Mesenchymal stem cell (in vitro differentiated cells and primary cell): ENCODE results near the gene RAB10.

Experiments
- DNase-seq: peaks from one replicate; pipeline ENCODE4 v3.0.0-alpha.2; 2013
- H2AFZ ChIP-seq: one replicate; pipeline ENCODE4 v1.6.1; 2013; ENCODE audit warnings: low read depth, mild to moderate bottlenecking, control low read depth, inconsistent platforms, low read length, moderate library complexity
- H2AK5ac ChIP-seq: 2 replicates; pipeline ENCODE4 v1.6.1; 2013; ENCODE audit warnings: low read length, moderate library complexity, mild to moderate bottlenecking, inconsistent platforms; ENCODE audit not compliant: severe bottlenecking
- H2BK120ac ChIP-seq: one replicate; pipeline ENCODE4 v1.6.1; 2013; ENCODE audit warnings: low read depth, mild to moderate bottlenecking, inconsistent platforms, low read length, moderate library complexity
- H2BK12ac ChIP-seq, 2 experiments: one replicate each; pipeline ENCODE4 v1.6.1; 2013; ENCODE audit warnings: inconsistent platforms in 2 of 2, low read length in 2 of 2, mild to moderate bottlenecking in 2 of 2, moderate library complexity in 2 of 2, control low read depth in 1 of 2
- H2BK15ac ChIP-seq: one replicate; pipeline ENCODE4 v1.6.1; 2013; ENCODE audit warnings: mild to moderate bottlenecking, low read depth, inconsistent platforms; ENCODE audit not compliant: poor library complexity, severe bottlenecking
- H2BK5ac ChIP-seq: 2 replicates; pipeline ENCODE4 v1.6.1; 2013; ENCODE audit warnings: low read depth, mild to moderate bottlenecking, low read length, control low read depth, inconsistent platforms; ENCODE audit not compliant: poor library complexity, severe bottlenecking
- H3K14ac ChIP-seq, 2 experiments: one replicate each; pipeline ENCODE4 v1.6.1; 2013; ENCODE audit warnings: inconsistent platforms in 2 of 2, low read length in 2 of 2, control low read depth in 1 of 2, mild to moderate bottlenecking in 1 of 2, moderate library complexity in 1 of 2
- H3K18ac ChIP-seq, 2 experiments: one replicate each; pipeline ENCODE4 v1.6.1; 2013; ENCODE audit warnings: inconsistent platforms in 2 of 2, low read length in 2 of 2, control low read depth in 1 of 2, low read depth in 1 of 2, mild to moderate bottlenecking in 1 of 2
- H3K23ac ChIP-seq, 2 experiments: one replicate each; pipeline ENCODE4 v1.6.1; 2013; ENCODE audit warnings: inconsistent platforms in 2 of 2, low read length in 2 of 2, mild to moderate bottlenecking in 2 of 2, moderate library complexity in 2 of 2, control low read depth in 1 of 2
- H3K27ac ChIP-seq: 2 replicates; pipeline ENCODE4 v1.5.1; 2013; ENCODE audit warnings: mild to moderate bottlenecking, moderate library complexity, low read length, control low read depth, inconsistent platforms; ENCODE audit not compliant: poor library complexity, severe bottlenecking
- H3K27me3 ChIP-seq, 2 experiments: 2 replicates each; pipeline versions ENCODE4 v1.6.1 to v1.7.0; 2013; ENCODE audit warnings: low read length in 2 of 2, mild to moderate bottlenecking in 2 of 2, moderate library complexity in 2 of 2, control low read depth in 1 of 2, inconsistent platforms in 1 of 2; ENCODE audit not compliant: control insufficient read depth in 1 of 2, insufficient read depth in 1 of 2
- H3K36me3 ChIP-seq, 2 experiments: 2 replicates each; pipeline versions ENCODE4 v1.6.1 to v1.7.0; 2013; ENCODE audit warnings: low read length in 2 of 2, control low read depth in 1 of 2, inconsistent platforms in 1 of 2, low read depth in 1 of 2, mild to moderate bottlenecking in 1 of 2; ENCODE audit not compliant: insufficient read depth in 2 of 2, control insufficient read depth in 1 of 2
- H3K4ac ChIP-seq, 2 experiments: one replicate each; pipeline ENCODE4 v1.6.1; 2013; ENCODE audit warnings: inconsistent platforms in 2 of 2, low read length in 2 of 2, mild to moderate bottlenecking in 2 of 2, moderate library complexity in 2 of 2, control low read depth in 1 of 2, low read depth in 1 of 2
- H3K4me1 ChIP-seq: 2 replicates; pipeline ENCODE4 v1.6.1; 2013; ENCODE audit warnings: low read depth, low read length, control low read depth; ENCODE audit not compliant: control insufficient read depth, insufficient read depth
- H3K4me2 ChIP-seq: 2 replicates; pipeline ENCODE4 v1.6.1; 2013; ENCODE audit warnings: low read length, mild to moderate bottlenecking, inconsistent platforms; ENCODE audit not compliant: poor library complexity, severe bottlenecking
- H3K4me3 ChIP-seq, 2 experiments: 2 replicates each; pipeline versions ENCODE4 v1.5.1 to v1.7.0; 2013; ENCODE audit warnings: low read length in 2 of 2, mild to moderate bottlenecking in 2 of 2, control low read depth in 1 of 2, low read depth in 1 of 2; ENCODE audit not compliant: insufficient read depth in 1 of 2
- H3K79me1 ChIP-seq: replicated peaks from 2 replicates; pipeline ENCODE4 v1.6.1; 2013; ENCODE audit warnings: mild to moderate bottlenecking, control low read depth, low read length, inconsistent platforms; ENCODE audit not compliant: poor library complexity, severe bottlenecking
- H3K9ac ChIP-seq: 2 replicates; pipeline ENCODE4 v1.7.0; 2013; ENCODE audit warnings: mild to moderate bottlenecking, low read length, moderate library complexity
- H3K9me3 ChIP-seq: 2 replicates; pipeline ENCODE4 v1.7.0; 2013; ENCODE audit warnings: mild to moderate bottlenecking, low read length; ENCODE audit not compliant: control insufficient read depth
- H4K8ac ChIP-seq: one replicate; pipeline ENCODE4 v1.6.1; 2013; ENCODE audit warnings: inconsistent platforms, mild to moderate bottlenecking, low read length, moderate library complexity
- H4K91ac ChIP-seq: one replicate; pipeline ENCODE4 v1.6.1; 2013; ENCODE audit warnings: mild to moderate bottlenecking, low read length, inconsistent platforms
- WGBS: methylation state at CpG from one replicate; pipeline ENCODE4 v1.1.7; 2013; ENCODE audit warnings: mixed read lengths; 5-methylcytosine and 5-hydroxymethylcytosine counted together

The RAB10 gene

DNA sequence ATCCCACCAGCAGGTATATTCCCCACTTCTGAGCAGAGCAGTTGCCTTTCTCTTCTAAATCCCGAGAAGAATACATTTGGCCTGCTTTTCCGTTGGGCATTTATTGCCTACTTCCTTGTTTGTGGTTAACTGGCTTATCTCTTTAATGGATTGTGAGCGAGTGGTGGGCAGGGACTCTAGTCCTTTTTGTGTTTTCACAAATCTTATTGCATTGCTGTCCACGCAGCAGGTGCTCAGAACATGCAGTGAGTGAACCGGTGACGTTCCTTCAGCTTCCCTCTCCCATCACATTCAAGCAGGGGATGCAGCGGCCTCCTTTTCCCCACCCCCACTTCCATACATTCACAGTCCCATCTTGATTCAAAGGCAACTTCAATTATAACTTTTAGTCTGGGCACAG, 110.1 kb downstream of the RAB10 start:
- Histone ChIP-seq H2AFZ (no peak overlapping the region), H3K14ac (no peak overlapping the region), H2BK5ac (no peak overlapping the region), H3K36me3 (peaks cover 0 to 3% of the 10 kb centered on the region in 2 experiments), H2AK5ac (no peak overlapping the region), H3K79me1 (no peaks in the 10 kb centered on the region), H3K9ac (no peak overlapping the region), H4K91ac (no peak overlapping the region), H3K18ac (no peak overlapping the region), H3K27me3 (peaks cover 7 to 9% of the 10 kb centered on the region in 2 experiments), H3K4me3 (no peak overlapping the region), H3K23ac (no peak overlapping the region), H2BK120ac (no peak overlapping the region), H3K4me2 (no peak overlapping the region), H3K27ac (no peak overlapping the region), H4K8ac (no peak overlapping the region), H2BK15ac (no peak overlapping the region), H3K9me3 (no peaks in the 10 kb centered on the region), H2BK12ac (no peak overlapping the region), H3K4me1 (peaks cover 4% of the 10 kb centered on the region), H3K4ac (no peak overlapping the region)
- 53% methylated on average over 7 of the region's 7 CpGs for WGBS
- no peak for DNase-seq

DNA sequence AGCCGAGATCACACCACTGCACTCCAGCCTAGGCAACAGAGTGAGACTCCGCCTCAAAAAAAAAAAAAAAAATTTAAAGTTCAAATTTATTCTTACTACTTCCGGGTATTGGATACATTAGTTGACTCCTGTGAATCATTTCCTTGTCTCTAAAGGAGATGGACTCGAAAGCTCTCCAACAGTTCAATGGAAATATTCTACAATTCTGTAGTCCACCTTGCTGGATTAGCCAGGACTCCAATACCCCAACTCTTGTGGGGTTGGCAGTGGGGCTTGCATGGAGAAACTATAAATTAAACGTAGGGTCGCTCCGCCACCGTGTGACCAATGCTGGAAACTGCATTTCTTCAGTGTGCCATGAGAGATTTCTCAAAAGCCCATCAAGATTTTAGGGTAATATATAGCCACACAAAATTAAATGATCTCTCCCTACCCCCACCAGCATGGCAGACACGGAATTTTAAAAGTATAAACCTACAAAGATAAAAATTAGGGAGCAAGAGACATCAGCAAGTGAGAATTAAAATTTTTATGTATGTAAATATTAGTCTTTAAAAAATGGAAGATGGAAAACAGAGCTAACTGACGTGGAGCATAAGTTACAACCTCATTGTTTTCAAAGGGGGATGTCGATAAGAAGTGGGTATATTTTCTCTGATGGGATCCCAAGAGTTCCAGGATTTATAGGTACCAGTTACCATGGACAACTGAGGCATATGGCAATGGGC, 111.2 kb downstream of the RAB10 start:
- Histone ChIP-seq H2BK120ac (no peak overlapping the region), H2BK15ac (no peak overlapping the region), H3K4me2 (no peak overlapping the region), H3K23ac (no peak overlapping the region), H4K91ac (no peak overlapping the region), H4K8ac (no peak overlapping the region), H2BK5ac (no peak overlapping the region), H3K27me3 (peaks cover 12 to 14% of the 10 kb centered on the region in 2 experiments), H3K18ac (no peak overlapping the region), H3K27ac (no peak overlapping the region), H3K9me3 (no peaks in the 10 kb centered on the region), H2AK5ac (no peak overlapping the region), H3K14ac (no peak overlapping the region), H3K4me1 (peaks cover 4% of the 10 kb centered on the region), H3K4me3 (no peak overlapping the region), H3K79me1 (no peaks in the 10 kb centered on the region), H3K4ac (no peak overlapping the region), H3K9ac (peak overlapping the region; percentile 55), H3K36me3 (peaks cover 0 to 3% of the 10 kb centered on the region in 2 experiments), H2BK12ac (no peak overlapping the region), H2AFZ (no peak overlapping the region)
- 28% methylated on average over 8 of the region's 11 CpGs for WGBS
- DNase-seq = peak; percentile 69

DNA sequence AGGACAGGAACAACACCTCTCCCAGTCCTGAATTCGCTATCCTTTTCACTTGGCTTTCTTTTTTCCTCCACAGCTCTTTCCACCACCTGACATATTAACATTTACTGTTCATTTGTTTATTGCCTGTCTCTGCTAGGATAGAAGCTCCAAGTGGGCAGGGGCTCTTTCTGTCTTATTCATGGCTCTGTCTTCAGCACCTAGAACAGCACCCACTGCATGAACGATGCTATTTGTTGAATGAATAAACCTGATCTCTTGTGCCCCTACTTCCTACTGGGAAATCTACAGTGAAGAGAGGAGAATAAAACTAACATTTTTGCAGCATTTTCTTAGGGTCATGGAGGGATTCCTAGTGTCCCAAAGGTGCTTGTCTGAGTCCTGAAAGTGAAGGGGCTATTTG, 114.6 kb downstream of the RAB10 start:
- Histone ChIP-seq H2AK5ac (no peak overlapping the region), H3K23ac (no peak overlapping the region), H3K9ac (no peak overlapping the region), H2AFZ (no peak overlapping the region), H3K14ac (no peak overlapping the region), H2BK120ac (no peak overlapping the region), H3K27ac (no peak overlapping the region), H3K4me3 (no peak overlapping the region), H3K79me1 (no peaks in the 10 kb centered on the region), H4K8ac (no peak overlapping the region), H3K4ac (no peak overlapping the region), H2BK12ac (no peak overlapping the region), H3K36me3 (no peaks in the 10 kb centered on the region), H3K9me3 (no peaks in the 10 kb centered on the region), H3K4me2 (no peak overlapping the region), H4K91ac (no peak overlapping the region), H3K27me3 (peaks cover 12 to 17% of the 10 kb centered on the region in 2 experiments), H3K18ac (no peak overlapping the region), H2BK5ac (no peak overlapping the region), H3K4me1 (peaks cover 2% of the 10 kb centered on the region), H2BK15ac (no peak overlapping the region)
- DNase-seq = peak; percentile 32
- WGBS = 65% methylated on average over 2 of the region's 2 CpGs

DNA sequence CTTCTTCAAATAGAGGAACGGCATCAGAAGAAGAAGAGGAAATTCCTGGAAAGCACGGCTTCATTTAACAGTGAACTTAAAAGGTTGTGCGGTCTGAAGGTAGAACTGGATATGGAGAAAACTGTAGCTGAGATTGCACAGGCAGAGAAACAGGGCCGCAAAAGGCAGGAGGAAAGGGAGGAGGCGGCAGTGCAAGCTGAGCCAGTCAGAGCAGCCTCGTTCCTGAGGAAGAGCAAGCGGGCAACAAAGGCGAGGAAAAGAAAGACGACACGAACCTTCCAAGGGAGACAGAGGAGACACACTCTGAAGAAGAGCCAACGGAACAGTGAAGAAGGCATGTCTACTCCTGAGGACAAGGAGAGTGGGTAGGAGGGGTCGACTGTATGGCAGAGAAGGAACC, 116.4 kb downstream of the RAB10 start:
- no peak overlapping the region for H3K4ac ChIP-seq
- no peak overlapping the region for H2BK15ac ChIP-seq
- peaks cover 9% of the 10 kb centered on the region for H3K9me3 ChIP-seq
- no peak overlapping the region for H3K9ac ChIP-seq
- no peak overlapping the region for H4K8ac ChIP-seq
- no peak overlapping the region for H2BK12ac ChIP-seq
- no peaks in the 10 kb centered on the region for H3K4me1 ChIP-seq
- H3K18ac ChIP-seq = no peak overlapping the region
- no peaks in the 10 kb centered on the region for H3K79me1 ChIP-seq
- no peak for DNase-seq
- H2BK120ac ChIP-seq = no peak overlapping the region
- H4K91ac ChIP-seq = no peak overlapping the region
- no peak overlapping the region for H3K4me2 ChIP-seq
- no peak overlapping the region for H3K14ac ChIP-seq
- peaks cover 12 to 20% of the 10 kb centered on the region in 2 experiments for H3K27me3 ChIP-seq
- H3K4me3 ChIP-seq = no peak overlapping the region
- no peak overlapping the region for H2AFZ ChIP-seq
- H2BK5ac ChIP-seq = no peak overlapping the region
- WGBS = 83% methylated on average over 12 of the region's 12 CpGs
- no peaks in the 10 kb centered on the region for H3K36me3 ChIP-seq
- no peak overlapping the region for H3K23ac ChIP-seq
- H3K27ac ChIP-seq = no peak overlapping the region
- H2AK5ac ChIP-seq = no peak overlapping the region
